Tibial nerve (tissue), 4 donors: ENCODE data around the gene HOXD9. TPM values are rescaled to one million over a fixed set of nuclear protein-coding genes. Genes with fewer than 3 reads are reported as not detected.

ENCODE experiments used
- DNase-seq, 2 donors: peaks; one replicate each; pipeline ENCODE4 v3.0.0-alpha.2; 2019; ENCODE audit warnings: low spot score in 2 of 2
- H3K27ac ChIP-seq, 4 donors: fragments of 200-600 bp; sonication (generic) in 3 of 4; one replicate each; pipeline ENCODE4 v1.5.1; 2017 to 2019; ENCODE audit warnings: mild to moderate bottlenecking in 1 of 4
- H3K27me3 ChIP-seq, 2 donors: fragments of 200-600 bp; sonication (generic) in 1 of 2; one replicate each; pipeline versions ENCODE4 v1.5.1 to v1.6.0; 2017 to 2019
- H3K36me3 ChIP-seq, 3 donors: fragments of 200-600 bp; sonication (generic); one replicate each; pipeline ENCODE4 v1.5.1; 2018 to 2019
- H3K4me1 ChIP-seq, 4 donors: fragments of 200-600 bp; sonication (generic) in 3 of 4; one replicate each; pipeline ENCODE4 v1.5.1; 2017 to 2019
- H3K4me3 ChIP-seq, 4 donors: fragments of 200-600 bp; sonication (generic) in 3 of 4; one replicate each; pipeline ENCODE4 v1.5.1; 2017 to 2019; ENCODE audit warnings: mild to moderate bottlenecking in 1 of 4, moderate library complexity in 1 of 4
- H3K9me3 ChIP-seq, 4 donors: fragments of 200-600 bp; sonication (generic) in 3 of 4; one replicate each; pipeline ENCODE4 v1.5.1; 2017 to 2019
- CTCF ChIP-seq, 5 experiments: fragments of 200-600 bp in 3 of 5; fragments of 450-650 bp in 2 of 5; sonication (generic) in 3 of 5; IDR thresholded peaks; one replicate each; pipeline ENCODE4 v1.5.1; 2016 to 2019; ENCODE audit warnings: antibody characterized with exemption in 5 of 5, mild to moderate bottlenecking in 3 of 5, moderate library complexity in 2 of 5
- EP300 ChIP-seq, 2 donors: sonication (generic); formaldehyde crosslinking; IDR thresholded peaks; one replicate each; pipeline ENCODE4 v1.6.1; 2017; ENCODE audit warnings: antibody characterized with exemption in 2 of 2, mild to moderate bottlenecking in 1 of 2
- POLR2A ChIP-seq, 2 donors: fragments of 450-650 bp; IDR thresholded peaks; one replicate each; pipeline ENCODE4 v1.6.1; 2017; ENCODE audit warnings: antibody characterized with exemption in 2 of 2, mild to moderate bottlenecking in 2 of 2, moderate library complexity in 2 of 2
- WGBS, 2 donors: methylation state at CpG; one replicate each; pipeline ENCODE4 v1.1.5; 2018; 5-methylcytosine and 5-hydroxymethylcytosine counted together
- total RNA-seq, 4 donors: library from RNA; depleted of rRNA; stranded (reverse); fragments of >200 nt; gene quantifications; one replicate each; pipeline ENCODE4 v1.1.0, GENCODE V29; 2016

Gene HOXD9
- total RNA-seq, 4 donors from 2014 or later, result 1.9 to 9.4 (median 5.9) TPM

DNA sequence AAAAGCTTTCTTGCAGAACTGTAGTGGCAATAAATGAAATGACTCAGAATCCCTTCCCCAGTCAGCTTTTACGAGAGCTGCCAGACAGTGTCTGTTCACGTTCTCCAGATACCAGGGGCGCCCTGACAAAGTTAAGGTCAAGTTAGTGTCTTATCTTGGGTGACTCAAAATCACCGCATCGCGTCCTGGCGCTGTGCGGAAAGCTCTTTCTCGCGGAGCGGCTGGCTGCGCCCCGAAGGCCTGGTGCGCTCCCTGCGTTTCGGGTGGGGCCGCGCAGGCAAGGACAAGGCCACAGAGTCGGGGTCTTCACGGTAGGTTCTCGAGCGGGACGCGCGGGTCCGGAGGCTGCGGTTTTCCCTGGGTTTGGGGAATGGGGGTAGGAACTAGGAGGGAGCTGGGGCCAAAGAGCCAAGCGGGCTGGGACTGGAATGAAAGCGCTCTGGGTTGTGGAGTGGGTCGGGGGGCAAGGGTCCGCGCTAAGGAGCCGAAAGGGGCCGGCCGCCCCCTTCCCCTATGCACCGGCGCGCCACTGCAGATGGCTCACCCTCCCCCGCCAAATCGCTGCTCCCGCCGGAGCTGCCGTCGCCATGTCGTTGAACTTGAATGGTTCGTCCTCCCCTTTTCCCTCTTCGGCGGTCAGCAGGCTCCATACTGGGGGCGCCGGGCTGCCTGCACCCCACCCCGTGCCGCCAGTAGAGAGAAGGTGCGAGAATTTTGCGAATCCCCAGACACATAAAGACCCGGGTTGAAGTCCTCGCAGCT is 18.0 kb upstream of the HOXD9 start:
- peaks cover 0 to 64% (median 14%) of the 10 kb centered on the region in 4 donors for H3K4me1 ChIP-seq
- H3K27me3 ChIP-seq, result peaks cover 5 to 97% of the 10 kb centered on the region in 2 donors
- TF ChIP-seq EP300 (IDR thresholded peaks at IDR 0.05) (peak in 1 of 2 donors; percentile 2), CTCF (IDR thresholded peaks at IDR 0.05) (no peak), POLR2A (IDR thresholded peaks at IDR 0.05) (no peak)
- DNase-seq, result no peak
- H3K4me3 ChIP-seq, result peak overlapping the region in 1 of 4 donors; percentile 8
- WGBS, 2 donors, result 5 to 7% methylated on average over 32 to 48 of the region's 56 CpGs
- H3K9me3 ChIP-seq, result no peaks in the 10 kb centered on the region
- no peak overlapping the region for H3K27ac ChIP-seq
- no peaks in the 10 kb centered on the region for H3K36me3 ChIP-seq

- 10 to 17% methylated on average over 24 to 25 of the region's 25 CpGs for WGBS, 2 donors
- H3K27ac ChIP-seq, result no peak overlapping the region
- H3K9me3 ChIP-seq, result no peaks in the 10 kb centered on the region
- H3K27me3 ChIP-seq, result peaks cover 5 to 97% of the 10 kb centered on the region in 2 donors
- no peak for DNase-seq
- peak overlapping the region in 1 of 4 donors; percentile 8 for H3K4me3 ChIP-seq
- peaks cover 0 to 57% (median 14%) of the 10 kb centered on the region in 4 donors for H3K4me1 ChIP-seq
- TF ChIP-seq CTCF (IDR thresholded peaks at IDR 0.05) (no peak), EP300 (IDR thresholded peaks at IDR 0.05) (no peak), POLR2A (IDR thresholded peaks at IDR 0.05) (no peak)
- H3K36me3 ChIP-seq, result no peaks in the 10 kb centered on the region
These were observed 17.3 kb upstream of the HOXD9 start for GRCh38 chr2:176105078-176105729.

GRCh38 chr2:176105730-176106580 is 16.6 kb upstream of the HOXD9 start:
- no peaks in the 10 kb centered on the region for H3K9me3 ChIP-seq
- no peak for DNase-seq
- peaks cover 5 to 97% of the 10 kb centered on the region in 2 donors for H3K27me3 ChIP-seq
- H3K36me3 ChIP-seq, result no peaks in the 10 kb centered on the region
- no peak overlapping the region for H3K4me3 ChIP-seq
- no peak overlapping the region for H3K27ac ChIP-seq
- TF ChIP-seq EP300 (IDR thresholded peaks at IDR 0.05) (no peak), POLR2A (IDR thresholded peaks at IDR 0.05) (no peak), CTCF (IDR thresholded peaks at IDR 0.05) (no peak)
- 16 to 28% methylated on average over 25 of the region's 25 CpGs for WGBS, 2 donors
- H3K4me1 ChIP-seq, result peaks cover 0 to 52% (median 14%) of the 10 kb centered on the region in 4 donors

DNA sequence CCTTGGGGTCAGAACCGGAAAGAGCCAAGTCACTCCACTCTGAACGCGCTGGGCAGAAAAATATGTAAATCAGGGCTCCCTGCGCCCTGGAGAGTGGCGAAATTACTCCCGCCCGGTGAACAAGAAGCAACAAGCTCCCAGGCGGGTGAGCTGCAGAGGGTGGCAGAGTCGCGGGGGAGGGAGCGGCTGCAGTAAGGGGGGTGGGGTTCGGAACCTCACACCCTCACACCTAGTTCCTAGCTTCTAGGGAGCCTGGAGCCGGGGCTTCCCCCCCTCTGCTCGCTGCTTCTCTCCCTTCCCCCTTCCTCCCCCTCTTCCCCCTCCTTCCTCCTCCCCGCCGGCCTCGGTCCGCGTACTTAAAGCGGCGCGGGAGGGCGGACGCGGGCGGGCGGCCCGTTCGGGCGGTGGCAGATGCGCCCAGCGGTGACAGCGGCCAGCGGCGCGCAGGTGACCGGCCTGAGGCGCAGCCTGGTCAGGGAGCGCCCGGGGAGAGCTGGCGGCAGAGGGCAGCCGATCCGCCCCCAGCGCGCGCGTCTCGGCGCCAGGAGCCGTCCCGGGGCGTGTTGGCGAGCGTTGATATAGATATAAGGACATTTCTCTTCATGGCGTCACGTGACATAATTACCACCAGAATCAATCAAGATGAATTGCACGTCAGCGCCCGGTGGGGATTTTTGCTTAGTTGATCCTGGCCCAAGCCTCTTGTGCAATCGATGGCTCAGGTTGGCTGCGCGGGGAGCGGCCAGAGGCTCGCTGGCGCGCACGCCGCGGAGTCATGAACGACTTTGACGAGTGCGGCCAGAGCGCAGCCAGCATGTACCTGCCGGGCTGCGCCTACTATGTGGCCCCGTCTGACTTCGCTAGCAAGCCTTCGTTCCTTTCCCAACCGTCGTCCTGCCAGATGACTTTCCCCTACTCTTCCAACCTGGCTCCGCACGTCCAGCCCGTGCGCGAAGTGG is 15.7 kb upstream of the HOXD9 start, which contains the start of gene HOXD11:
Gene HOXD11 (plus strand): TSS at position 700 of the 959 bp plus-strand sequence. CDS start 76 bp downstream, at position 776.
- Histone ChIP-seq H3K4me1 (peaks cover 0 to 56% (median 14%) of the 10 kb centered on the region in 4 donors), H3K4me3 (peak within 1 kb of the TSS in 1 of 4 donors; percentile 35), H3K27ac (no peak within 1 kb of the TSS), H3K36me3 (no peaks in the 10 kb centered on the region), H3K27me3 (peaks cover 5 to 97% of the 10 kb centered on the region in 2 donors), H3K9me3 (no peaks in the 10 kb centered on the region)
- TF ChIP-seq POLR2A (IDR thresholded peaks at IDR 0.05), result no peak
- DNase-seq, result peak in 1 of 2 donors; percentile 40
- WGBS, 2 donors, result 1 to 3% methylated on average over 53 to 80 of the region's 85 CpGs
